GM08714 (cell line): ENCODE results near the gene PCGF3.

ENCODE experiments used
- H3K4me3 ChIP-seq: fragments of 200-500 bp; sonication (Bioruptor generic); 2 replicates; pipeline ENCODE4 v1.5.1; 2014; ENCODE audit warnings: mild to moderate bottlenecking, low read length, inconsistent platforms
- ZNF274 ChIP-seq: IDR thresholded peaks from 2 replicates; pipeline ENCODE4 v1.6.1; 2012; ENCODE audit warnings: mild to moderate bottlenecking, low read depth, low read length

PCGF3 gene

DNA sequence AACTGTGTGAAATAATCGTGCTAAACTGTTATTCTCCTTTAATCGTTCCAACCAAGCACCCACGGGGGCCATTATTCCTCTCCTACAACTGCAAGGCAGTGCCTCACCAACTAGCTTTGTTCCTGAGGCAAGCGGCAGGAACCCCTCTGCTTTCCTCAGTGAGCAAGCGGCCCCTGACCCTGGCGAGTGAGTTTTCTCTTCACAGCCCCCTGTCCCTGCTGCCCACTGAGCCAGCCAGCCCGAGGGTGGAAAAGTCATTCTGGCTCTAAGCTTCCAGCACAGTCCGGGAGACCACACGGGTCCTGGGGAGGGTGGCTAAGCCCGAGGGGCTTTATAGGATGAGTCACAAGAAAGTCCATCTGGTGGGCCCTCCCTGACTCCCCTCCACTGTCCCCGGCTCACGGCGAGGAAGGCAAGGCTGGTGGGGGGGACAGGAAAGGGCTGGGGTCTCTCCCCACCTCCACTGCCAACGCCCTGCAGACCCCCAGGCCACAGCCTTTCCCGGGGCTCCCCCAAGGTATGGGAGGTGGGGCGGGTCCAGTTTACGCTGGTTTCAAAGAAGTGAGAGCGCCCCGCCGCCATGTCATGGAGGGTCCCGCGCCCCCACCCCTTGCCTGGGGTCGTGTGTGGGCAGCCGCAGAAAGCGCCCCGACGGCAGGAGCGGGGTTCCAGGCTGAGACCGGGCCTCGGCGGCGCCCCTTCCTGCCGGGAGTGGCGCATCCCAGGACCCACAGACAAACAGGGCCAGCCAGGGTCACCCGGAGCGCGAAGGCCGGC is 75.3 kb downstream of the PCGF3 start:
- H3K4me3 ChIP-seq: peak overlapping the region; percentile 82
- no peak for TF ChIP-seq ZNF274

DNA sequence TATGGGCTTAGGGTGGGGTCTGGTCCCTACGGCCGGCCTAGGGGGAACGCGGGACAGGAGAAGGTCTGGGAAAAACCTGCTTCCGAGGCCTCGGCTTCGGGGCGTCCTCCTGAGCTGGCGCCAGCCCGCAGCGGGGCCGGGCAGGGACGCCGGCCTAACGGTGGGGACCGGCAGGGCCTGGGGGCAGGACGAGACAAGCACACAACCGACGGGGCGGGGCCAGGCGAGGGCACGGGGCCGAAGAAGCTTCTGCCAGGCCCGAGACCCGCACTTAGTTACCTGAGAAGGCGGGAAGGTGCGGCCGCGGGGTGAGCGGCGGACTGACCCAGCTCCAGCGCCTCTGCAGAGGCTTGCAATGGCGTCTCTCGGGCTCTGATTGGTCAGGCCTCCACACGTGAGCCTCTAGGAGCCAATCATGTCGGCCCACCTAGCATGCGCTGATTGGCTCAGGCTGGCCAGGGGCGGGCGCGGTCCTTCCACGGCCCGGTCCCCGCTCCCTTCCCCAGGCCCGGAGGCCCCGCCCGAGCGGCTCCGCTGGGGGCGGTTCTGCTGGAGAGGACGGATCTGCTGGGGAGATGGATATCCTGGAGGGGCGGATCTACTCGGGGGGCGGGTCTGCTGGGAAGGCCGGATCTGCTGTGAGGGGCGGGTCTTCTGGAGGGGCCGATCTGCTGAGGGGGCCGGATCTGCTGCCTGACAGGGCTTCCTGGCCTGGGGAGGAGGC is 76.0 kb downstream of the PCGF3 start:
- peak overlapping the region; percentile 82 for H3K4me3 ChIP-seq
- no peak for TF ChIP-seq ZNF274

DNA sequence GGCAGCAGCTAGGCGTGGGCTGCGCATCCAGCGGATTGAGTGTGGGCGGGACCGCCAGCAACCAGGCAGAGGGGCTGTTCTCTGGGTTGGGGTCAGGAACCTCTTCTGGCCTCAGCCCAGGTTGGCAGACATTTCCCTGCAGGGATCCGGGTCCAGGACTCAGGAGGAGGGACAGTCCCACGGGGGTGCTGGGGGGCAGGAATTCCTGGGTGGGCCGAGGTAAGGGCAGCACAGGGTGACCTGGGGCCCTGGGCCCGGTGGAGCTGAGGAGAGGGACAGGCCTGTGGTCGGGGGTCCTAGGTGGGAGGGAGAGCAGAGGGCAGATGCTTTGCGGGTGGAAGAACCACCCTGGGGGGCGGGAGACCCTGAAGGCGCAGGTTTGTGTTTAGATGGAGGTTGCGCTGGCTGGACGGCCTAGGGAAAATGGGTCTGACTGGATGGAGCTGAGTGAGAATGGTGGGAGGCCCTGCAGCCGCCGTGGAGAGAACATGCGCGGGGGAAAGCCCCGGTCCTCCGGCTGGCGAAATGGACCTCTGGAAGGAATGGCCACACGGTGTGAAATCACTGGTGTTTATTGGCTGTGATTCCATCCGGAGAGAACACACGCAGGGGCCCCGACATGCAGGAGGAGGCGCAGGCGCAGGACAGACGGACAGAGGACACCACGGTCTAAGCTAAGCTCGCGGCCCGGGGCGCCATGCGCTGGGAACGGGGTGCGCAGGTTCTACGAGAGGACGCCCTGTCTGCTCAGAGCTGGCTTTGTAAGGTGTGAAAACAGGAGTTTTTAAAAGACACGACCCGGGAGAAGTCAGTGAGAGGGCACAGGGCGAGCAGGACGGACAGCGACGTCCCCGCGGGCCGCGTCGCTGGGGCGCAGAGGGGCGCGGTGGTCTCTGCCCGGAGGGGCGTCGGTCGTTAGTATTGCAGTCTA is 79.0 kb downstream of the PCGF3 start:
- TF ChIP-seq ZNF274: no peak
- H3K4me3 ChIP-seq: no peak overlapping the region

DNA sequence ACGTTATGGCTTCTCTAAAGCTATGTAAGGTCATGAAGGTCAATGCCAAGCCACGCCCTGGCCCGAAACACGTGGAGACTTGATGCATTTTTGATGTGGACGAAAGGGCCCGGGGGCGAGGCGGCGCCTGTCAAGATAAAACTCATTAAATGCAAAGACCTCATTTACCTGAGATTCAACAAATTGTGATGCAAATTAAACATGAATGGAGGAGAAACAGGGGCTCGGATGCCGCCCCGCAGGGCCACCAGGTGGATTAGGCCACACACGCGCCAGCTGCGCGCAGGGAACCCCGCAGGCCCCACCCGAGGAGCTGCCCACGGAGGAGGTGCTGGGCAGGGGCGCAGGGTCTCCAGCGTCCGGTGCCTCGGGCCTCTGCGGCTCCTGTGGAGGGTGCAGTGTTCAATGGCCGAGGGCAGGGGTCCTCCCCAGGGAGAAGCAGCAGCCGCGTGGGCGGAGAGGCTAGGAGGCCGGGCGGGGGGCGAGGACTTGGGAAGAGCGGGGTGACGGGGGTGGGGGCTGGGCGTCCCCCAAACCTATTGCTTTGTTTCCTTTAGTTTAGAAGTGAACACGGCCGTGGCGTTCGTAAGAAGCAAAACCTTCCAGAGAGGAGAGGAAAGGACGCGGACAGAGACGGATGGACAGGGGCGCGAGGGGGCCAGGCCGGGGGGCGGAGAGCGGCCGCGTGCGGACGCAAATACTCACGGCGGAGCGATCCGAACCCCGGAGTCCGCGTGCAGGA is 79.9 kb downstream of the PCGF3 start:
- H3K4me3 ChIP-seq: no peak overlapping the region

DNA sequence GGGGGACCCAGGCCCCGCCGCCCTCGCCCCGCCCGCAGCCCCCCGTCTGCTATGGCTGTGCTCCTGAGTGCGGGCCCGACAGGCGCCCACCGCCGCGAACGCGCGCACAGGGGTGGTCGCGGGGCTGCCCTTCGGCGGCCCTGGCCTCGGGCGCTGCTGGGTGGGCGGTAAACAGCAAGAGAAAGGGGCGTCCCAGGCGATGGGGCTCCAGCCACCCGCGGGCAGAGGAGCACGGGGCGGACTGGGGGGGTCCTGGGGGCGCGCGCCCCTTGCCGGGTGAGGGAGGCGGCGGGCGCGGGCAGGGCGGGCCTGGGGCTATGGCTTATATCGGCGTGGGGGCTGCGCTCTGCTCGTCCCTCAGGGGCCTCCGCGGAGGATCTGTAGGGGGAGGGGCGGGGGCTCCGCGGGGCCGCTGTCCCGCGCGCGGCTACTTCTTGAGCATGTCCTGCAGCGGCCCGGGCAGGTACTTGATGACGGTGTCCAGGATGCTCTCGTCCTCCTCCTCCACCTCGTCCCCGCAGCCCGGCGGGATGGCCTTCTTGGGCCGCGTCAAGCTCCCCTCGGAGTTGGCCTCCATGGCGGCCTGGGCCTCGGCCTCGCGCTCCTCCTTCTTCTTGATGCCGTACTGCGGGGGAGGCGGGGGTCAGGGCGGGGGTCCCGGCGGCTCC is 80.6 kb downstream of the PCGF3 start:
- no peak for TF ChIP-seq ZNF274
- H3K4me3 ChIP-seq: no peak overlapping the region

More for the DNA sequence above, 79.9 kb downstream of the PCGF3 start:
- no peak for TF ChIP-seq ZNF274

DNA sequence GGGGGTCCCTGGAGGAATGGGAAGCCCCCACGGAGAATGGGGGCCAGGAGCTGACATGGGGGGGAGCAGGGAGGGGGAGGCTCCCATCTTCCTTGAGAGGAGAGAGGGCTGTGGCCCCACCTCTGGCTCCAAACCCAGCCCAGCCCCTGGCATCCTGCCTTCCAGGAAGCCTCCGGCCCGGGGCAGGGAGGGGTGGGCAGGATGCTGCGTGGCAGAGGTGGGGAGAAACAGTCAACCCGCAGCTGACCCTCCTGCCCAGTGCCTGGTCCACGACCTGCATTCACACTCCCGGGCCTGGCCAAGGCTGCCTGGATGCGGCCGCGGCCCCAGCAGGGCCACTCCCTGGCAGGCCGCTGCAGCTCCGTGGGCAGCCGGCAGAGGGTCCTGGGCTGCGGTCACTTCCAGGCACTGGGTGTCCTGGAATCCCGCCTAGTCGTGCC is 81.2 kb downstream of the PCGF3 start:
- no peak for TF ChIP-seq ZNF274
- no peak overlapping the region for H3K4me3 ChIP-seq

DNA sequence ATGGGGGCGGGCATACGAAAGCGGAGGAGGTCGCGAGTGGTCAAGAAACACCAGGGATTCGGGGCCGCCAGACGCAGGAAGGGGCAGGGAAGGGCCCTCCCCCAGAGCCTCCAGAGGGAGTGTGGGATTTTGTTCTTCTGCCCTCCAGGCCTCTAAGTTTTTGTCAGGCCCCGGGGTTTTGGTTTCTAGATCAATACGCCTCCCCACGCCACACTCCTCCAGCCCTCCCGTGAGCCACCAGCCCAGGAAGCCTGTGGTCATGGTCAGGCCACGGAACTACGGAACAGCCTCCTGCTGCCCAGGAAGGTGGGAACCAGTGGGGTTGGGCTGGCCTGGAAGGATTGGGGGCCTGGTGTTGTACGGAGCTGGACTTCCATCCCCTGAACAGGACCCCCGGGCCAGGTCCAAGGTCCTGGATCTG is 81.9 kb downstream of the PCGF3 start:
- TF ChIP-seq ZNF274: no peak
- H3K4me3 ChIP-seq: no peak overlapping the region

DNA sequence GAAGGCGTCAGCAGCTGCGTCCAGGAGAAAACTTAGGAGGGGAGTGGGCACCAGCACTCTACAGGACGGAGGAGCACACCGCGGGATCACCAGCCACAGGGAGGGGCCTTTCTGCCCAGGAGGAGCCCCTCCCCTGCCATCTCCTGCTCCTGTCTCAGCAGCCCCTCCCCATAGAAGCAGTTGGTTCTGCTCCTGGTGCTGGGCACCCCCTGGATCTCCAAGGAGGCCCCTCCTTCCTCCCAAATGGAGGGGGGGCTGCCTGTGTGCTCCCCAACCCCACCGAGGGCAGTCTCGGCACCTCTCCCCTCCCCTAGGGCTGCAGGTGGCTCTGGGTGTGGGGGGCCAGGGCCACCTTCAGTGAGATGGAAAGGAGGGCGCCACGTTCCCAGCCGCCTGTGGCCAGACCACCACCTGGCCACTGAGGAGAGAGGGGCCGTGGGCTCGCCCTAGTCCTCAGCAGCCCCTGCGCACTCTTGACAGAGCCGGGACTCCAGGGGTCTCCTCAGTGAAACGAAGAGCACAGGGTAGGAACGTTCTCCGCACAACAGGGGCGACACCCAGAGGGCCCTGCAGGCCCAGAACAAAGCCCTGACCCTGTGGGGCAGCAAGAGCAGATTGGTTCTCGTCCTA is 82.5 kb downstream of the PCGF3 start:
- no peak for TF ChIP-seq ZNF274
- H3K4me3 ChIP-seq: no peak overlapping the region

DNA sequence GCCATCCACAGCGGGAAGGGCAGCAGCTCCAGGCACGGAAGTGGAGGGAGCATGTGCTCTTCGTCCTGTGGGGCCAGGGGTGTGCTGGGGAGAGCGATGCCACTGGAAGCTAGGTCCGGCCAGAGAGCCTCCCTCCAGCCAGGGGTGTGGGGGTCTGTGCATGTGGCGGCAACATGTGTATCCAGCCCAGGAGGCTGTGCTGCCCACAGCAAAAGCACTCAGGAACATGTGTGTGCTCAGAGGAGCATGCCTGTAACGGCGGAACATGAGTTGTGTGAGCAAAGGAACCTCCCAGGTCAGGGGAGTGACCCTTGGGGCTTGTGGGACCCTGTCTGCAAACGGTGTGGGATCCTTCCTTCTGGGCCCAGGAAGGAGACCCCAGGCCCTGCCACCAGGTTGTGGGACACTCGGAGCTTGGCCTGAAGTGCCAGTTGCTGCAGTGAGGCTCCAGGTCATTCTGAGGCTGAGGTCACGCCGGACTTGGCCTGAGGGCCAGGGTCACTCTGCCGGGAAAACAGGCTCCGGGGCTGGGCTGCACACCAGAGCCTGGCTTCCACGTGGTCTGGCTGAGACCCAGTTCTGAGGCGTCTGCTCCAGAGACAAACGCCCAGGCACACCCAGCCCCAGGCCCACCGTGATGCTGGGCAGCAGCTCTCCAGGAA is 83.1 kb downstream of the PCGF3 start:
- no peak for TF ChIP-seq ZNF274
- no peak overlapping the region for H3K4me3 ChIP-seq

DNA sequence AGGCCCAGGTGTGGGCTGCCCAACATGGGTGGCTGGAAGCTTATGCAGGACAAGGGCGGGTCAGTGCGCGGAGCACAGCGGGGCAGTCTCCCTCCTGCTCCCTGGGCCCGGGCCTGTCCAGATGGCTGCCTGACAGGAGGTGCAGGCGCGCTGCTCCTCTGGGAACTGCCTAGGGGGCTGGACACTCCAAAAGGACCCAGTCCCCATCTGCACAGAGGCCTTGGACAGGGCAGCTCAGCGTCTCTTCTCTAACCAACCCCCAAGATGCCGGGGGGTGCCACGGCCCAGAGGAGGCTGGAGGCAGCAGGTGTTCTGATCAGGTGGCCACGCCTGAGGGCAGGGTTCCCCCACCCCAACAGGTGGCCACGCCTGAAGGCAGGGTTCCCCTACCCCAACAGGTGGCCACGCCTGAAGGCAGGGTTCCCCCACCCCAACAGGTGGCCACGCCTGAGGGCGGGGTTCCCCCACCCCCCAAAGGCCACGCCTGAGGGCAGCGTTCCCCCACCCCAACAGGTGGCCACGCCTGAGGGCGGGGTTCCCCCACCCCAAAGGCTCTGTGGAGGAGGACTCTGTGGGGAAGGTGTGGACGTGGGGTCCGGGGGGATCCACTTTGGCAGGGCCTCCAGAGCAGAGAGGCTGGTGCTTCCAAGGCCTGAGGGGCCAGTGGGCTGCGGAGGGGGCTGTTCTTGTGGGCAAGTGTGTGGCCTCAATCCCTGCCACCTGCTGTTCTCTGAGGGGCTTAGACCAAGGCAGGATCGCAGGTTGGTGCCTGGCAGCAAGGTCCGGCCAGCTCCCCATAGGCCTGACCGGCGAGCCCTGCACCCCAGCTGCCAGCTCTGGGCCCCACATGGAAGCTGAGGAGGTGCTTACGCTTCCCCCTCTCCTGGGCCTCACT is 84.2 kb downstream of the PCGF3 start:
- no peak overlapping the region for H3K4me3 ChIP-seq
- TF ChIP-seq ZNF274: no peak

DNA sequence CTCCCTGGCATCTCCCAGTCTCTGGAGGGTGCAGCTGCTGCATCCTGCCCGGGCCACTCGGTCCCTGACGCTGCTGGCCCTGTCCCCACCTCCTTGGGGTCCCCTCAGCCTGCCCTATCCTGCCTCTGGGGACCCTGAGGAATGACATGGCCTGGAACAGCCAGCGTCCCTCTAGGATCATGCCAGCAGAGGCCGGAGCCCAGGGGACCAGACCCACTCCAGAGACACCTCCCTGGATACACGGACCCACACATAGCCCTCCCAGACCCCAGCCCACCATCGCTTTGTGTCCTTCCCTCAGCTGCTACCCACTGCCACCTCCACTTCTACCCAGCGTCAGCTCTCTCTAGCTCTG is 84.8 kb downstream of the PCGF3 start:
- H3K4me3 ChIP-seq: no peak overlapping the region
- no peak for TF ChIP-seq ZNF274
